BLaER1 (cell line): Measurements from ENCODE around the gene TWNK.
A peak's percentile ranks its signal among the peaks of the same experiment; 100 is the strongest.

ENCODE experiments used
- H3K27ac ChIP-seq: shearing (Covaris generic); formaldehyde crosslinking; 2 replicates; pipeline ENCODE4 v1.8.1; 2022
- H3K27me3 ChIP-seq: shearing (Covaris generic); formaldehyde crosslinking; 2 replicates; pipeline ENCODE4 v1.8.1; 2022
- H3K36me3 ChIP-seq: shearing (Covaris generic); formaldehyde crosslinking; 2 replicates; pipeline ENCODE4 v1.8.1; 2022
- H3K4me1 ChIP-seq: shearing (Covaris generic); formaldehyde crosslinking; 2 replicates; pipeline ENCODE4 v1.8.1; 2022
- H3K4me2 ChIP-seq: shearing (Covaris generic); formaldehyde crosslinking; 2 replicates; pipeline ENCODE4 v1.8.1; 2022
- H3K4me3 ChIP-seq: shearing (Covaris generic); formaldehyde crosslinking; 2 replicates; pipeline ENCODE4 v1.8.1; 2022
- H3K9ac ChIP-seq: shearing (Covaris generic); formaldehyde crosslinking; 2 replicates; pipeline ENCODE4 v1.8.1; 2022
- H3K9me3 ChIP-seq: shearing (Covaris generic); formaldehyde crosslinking; 2 replicates; pipeline ENCODE4 v1.8.1; 2022
- H4K20me1 ChIP-seq: shearing (Covaris generic); formaldehyde crosslinking; 2 replicates; pipeline ENCODE4 v1.8.1; 2022
- Cebpa-rat ChIP-seq: shearing (Covaris generic); IDR thresholded peaks from 2 replicates; pipeline ENCODE4 v1.8.1; 2022

Gene TWNK

DNA sequence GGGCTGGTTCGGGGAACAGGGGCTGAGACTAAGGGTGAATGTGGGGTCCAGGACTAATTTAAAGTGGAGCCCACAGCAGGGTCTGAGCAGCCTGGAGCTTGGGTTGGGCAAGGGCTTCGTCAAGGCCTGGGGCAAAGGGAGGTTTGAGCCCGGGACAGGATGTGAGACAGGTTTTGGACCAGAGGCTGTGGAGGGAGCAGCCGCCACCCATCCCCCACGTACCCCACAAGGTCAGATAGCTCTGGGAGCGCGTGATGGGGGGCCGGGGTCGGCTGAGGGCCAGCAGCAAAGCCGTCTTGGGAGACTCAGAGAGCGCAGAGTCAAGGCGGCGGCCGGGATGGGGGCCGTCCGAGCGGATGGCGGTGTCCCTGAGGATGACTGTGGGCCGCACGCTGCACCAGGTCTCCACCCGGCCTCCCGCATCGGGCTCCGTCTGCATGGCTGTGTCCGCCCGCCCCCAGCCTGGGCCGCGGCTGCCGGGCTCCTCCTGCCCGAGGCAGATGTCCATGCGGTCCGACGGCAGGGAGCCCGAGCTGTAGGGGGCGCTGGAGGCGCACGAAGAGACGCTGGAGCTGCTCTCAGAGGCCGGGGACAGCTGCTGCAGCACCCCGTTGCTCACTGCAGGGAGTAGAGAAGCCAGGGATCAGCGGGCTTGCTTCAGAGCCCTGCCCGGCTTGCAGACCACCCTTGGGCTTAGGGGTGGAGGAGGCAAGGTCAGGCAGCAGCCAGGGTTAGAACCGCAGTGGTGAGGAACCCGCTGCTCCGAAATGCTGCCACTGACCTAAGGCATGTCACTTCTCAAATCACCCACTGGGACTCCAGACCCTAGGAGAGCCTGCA is 31.5 kb downstream of the TWNK start:
- Histone ChIP-seq H3K4me1 (peaks cover 88% of the 10 kb centered on the region), H3K4me2 (peak overlapping the region; percentile 99), H3K27me3 (no peaks in the 10 kb centered on the region), H3K27ac (peak overlapping the region; percentile 95), H4K20me1 (no peaks in the 10 kb centered on the region), H3K9me3 (no peaks in the 10 kb centered on the region), H3K36me3 (no peaks in the 10 kb centered on the region), H3K9ac (peak overlapping the region; percentile 79), H3K4me3 (peak overlapping the region; percentile 63)
- no peak for TF ChIP-seq Cebpa-rat

DNA sequence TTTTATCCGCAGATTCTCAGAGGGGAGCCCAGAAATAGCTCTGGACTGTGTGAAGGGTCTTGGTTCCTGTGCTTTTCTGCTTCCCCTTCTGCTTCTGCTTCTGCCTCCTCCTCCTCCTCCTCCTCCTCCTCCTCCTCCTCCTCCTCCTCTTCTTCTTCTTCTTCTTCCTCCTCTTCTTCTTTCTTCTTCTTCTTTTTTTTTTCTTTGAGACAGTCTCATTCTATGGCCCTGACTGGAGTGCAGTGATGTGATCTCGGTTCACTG is 32.0 kb downstream of the TWNK start:
- no peaks in the 10 kb centered on the region for H4K20me1 ChIP-seq
- TF ChIP-seq Cebpa-rat: no peak
- peak overlapping the region; percentile 99 for H3K4me2 ChIP-seq
- no peaks in the 10 kb centered on the region for H3K9me3 ChIP-seq
- peak overlapping the region; percentile 79 for H3K9ac ChIP-seq
- H3K27me3 ChIP-seq: no peaks in the 10 kb centered on the region
- H3K4me3 ChIP-seq: peak overlapping the region; percentile 63
- H3K36me3 ChIP-seq: no peaks in the 10 kb centered on the region
- peaks cover 83% of the 10 kb centered on the region for H3K4me1 ChIP-seq
- H3K27ac ChIP-seq: peak overlapping the region; percentile 95

DNA sequence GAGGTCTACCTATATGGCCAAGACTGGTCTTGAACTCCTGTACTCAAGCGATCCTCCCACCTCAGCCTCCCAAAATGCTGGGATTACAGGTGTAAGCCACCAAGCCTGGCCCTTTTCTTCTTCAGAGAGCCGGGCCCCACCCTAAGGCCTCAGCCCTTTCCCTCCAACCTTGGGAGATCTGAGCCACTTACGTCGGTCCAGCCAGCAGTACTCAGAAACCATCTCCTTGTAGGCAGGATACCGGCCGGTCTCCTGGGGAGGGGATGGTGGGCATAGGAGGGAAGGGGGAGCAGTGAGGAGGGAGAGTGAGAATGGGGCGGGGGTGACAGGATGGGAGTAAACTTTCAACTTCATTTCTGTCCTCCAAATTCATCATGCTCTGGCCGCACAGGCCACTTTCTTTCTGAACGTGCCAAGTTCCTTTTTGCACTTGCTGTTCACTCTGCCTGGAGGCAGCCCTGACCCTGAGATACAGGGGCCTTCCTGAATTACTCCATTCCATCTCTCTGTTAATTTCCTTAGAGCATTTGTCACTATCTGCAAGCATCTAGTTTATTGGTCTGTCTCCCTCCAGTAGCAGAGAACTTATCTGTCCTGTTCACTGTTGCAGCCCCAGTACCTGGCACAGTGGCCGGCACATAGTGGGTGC is 33.2 kb downstream of the TWNK start:
- Histone ChIP-seq H3K36me3 (no peaks in the 10 kb centered on the region), H3K27ac (no peak overlapping the region), H3K4me2 (0 out of 2 replicates have a peak overlapping the region, but pooled peaks have one; percentile 99), H3K4me3 (no peak overlapping the region), H3K9ac (no peak overlapping the region), H4K20me1 (no peaks in the 10 kb centered on the region), H3K9me3 (no peaks in the 10 kb centered on the region), H3K27me3 (no peaks in the 10 kb centered on the region), H3K4me1 (peaks cover 71% of the 10 kb centered on the region)
- TF ChIP-seq Cebpa-rat: no peak

DNA sequence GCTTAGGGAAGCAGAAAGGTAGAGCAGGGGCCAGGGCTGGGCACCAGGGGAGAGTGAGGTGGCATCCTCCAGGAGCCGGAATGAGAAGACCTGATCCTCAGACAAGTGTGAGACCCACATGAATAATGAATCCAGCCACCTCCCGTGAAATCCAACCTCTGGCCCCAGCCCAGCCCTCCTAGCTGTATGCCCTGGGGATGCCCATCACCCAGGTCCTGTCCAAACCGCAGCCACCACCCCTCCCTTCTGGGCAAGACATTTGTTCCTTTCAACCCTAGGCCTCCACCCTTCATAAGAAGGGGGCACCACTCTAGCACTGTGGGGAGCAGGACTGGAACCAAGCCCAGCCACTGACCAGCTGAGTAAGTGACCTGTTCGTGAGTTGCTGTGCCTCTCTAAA is 33.9 kb downstream of the TWNK start:
- TF ChIP-seq Cebpa-rat: no peak

DNA sequence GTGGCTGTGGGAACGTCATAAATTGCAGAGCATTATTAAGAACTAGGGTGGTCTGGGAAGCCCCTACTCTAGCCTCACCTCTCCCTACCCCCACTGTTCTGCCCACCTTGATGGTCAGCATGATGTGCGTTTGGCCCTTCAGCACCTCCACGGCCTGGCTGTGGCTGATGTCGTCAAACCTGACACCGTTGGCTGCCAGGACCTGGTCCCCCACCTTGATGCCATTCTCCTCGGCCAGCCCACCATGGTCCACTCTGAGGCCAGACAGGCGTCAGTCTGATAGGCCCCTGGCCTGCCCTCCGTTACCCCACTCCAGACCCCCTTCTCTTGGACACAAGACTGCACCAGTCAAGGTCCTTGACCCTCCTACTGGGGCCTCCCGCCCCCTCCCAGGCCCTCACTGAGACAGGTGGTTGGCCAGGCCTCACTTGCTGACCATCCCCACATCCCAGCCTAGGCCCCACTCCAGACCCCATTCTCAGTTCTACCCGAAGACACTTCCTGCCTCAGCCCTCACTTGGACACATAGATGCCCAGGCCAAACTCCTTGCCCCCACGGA is 34.4 kb downstream of the TWNK start:
- no peaks in the 10 kb centered on the region for H3K9me3 ChIP-seq
- no peaks in the 10 kb centered on the region for H3K27me3 ChIP-seq
- no peaks in the 10 kb centered on the region for H3K36me3 ChIP-seq
- no peak overlapping the region for H3K9ac ChIP-seq
- peaks cover 64% of the 10 kb centered on the region for H3K4me1 ChIP-seq
- peak overlapping the region; percentile 60 for H3K4me2 ChIP-seq
- no peak overlapping the region for H3K4me3 ChIP-seq
- TF ChIP-seq Cebpa-rat: no peak
- H3K27ac ChIP-seq: no peak overlapping the region
- H4K20me1 ChIP-seq: no peaks in the 10 kb centered on the region

More for the DNA sequence above, 33.9 kb downstream of the TWNK start:
- Histone ChIP-seq H3K4me1 (peaks cover 64% of the 10 kb centered on the region), H3K4me3 (no peak overlapping the region), H3K27ac (no peak overlapping the region), H3K36me3 (no peaks in the 10 kb centered on the region), H3K4me2 (peak overlapping the region; percentile 60), H3K9ac (no peak overlapping the region), H3K9me3 (no peaks in the 10 kb centered on the region), H4K20me1 (no peaks in the 10 kb centered on the region), H3K27me3 (no peaks in the 10 kb centered on the region)

DNA sequence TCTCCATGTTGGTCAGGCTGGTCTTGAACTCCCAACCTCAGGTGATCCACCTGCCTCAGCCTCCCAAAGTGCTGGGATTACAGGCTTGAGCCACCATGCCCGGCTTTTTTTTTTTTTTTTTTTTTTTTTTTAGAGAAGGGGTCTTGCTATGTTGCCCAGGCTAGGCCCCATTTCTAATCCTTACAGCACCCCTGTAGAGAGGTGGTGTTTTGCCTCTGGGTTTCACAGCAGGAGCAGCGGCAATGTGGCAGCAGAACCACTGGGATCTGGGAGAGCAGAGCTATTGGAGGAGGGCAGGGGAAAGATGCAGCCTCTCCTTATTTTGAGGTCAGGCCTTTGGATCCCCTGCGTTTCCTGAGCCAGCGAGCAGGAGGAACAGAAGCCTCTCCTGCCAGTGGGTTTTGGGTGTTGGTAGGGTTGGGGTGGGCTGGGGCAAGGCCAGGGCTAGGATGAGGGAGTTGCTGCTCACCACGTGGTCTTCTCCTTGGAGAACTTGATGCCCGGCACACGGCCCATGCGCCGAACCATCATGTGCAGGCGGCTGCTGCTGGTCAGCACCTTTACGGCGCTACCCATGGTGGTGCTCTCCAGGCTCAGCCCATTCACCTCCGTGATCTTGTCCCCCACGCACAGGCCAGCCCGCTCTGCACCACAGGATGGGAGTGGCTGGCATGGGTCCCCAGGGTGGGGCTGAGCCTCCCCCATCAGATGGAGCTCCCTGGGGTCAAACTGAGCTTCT is 35.8 kb downstream of the TWNK start:
- Histone ChIP-seq H3K27me3 (no peaks in the 10 kb centered on the region), H4K20me1 (no peaks in the 10 kb centered on the region), H3K27ac (no peak overlapping the region), H3K9me3 (no peaks in the 10 kb centered on the region), H3K4me2 (no peak overlapping the region), H3K36me3 (no peaks in the 10 kb centered on the region), H3K4me3 (no peak overlapping the region), H3K9ac (no peak overlapping the region), H3K4me1 (peaks cover 63% of the 10 kb centered on the region)
- no peak for TF ChIP-seq Cebpa-rat

DNA sequence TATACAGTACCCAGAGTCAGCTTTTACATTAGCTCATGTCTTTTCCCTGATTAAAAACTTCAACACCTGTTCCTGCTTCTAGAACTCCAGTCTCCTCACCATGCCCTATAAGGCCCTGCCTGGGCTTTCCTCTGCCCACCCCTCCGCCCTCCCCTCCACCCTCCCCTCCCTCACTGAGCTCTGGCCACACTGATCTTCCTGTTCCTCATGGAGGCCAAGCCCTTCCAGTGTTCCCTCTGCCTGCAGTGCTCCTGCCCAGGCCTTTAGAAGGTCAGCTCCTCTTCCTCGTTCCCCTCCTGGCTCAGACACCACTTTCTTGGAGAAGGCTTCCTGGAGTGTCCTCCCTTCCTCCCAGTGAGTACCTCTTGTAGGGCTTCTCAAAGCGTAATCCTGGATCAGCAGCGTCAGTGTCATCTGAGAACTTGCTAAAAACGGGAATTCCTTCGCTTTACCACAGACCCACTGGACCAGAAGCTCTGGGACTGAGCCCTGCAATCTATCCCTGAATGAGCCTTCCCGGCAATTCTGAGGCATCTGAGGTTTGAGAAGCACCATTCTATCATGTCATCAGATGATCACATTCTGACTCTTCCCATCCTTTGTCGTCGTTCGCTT is 39.9 kb downstream of the TWNK start:
- no peak overlapping the region for H3K27ac ChIP-seq
- no peak overlapping the region for H3K9ac ChIP-seq
- H3K4me3 ChIP-seq: no peak overlapping the region
- TF ChIP-seq Cebpa-rat: no peak
- H3K27me3 ChIP-seq: no peaks in the 10 kb centered on the region
- no peaks in the 10 kb centered on the region for H4K20me1 ChIP-seq
- H3K9me3 ChIP-seq: no peaks in the 10 kb centered on the region
- no peaks in the 10 kb centered on the region for H3K36me3 ChIP-seq
- H3K4me2 ChIP-seq: peak overlapping the region; percentile 30; the same call in 1 of the 2 replicates
- H3K4me1 ChIP-seq: peaks cover 52% of the 10 kb centered on the region

DNA sequence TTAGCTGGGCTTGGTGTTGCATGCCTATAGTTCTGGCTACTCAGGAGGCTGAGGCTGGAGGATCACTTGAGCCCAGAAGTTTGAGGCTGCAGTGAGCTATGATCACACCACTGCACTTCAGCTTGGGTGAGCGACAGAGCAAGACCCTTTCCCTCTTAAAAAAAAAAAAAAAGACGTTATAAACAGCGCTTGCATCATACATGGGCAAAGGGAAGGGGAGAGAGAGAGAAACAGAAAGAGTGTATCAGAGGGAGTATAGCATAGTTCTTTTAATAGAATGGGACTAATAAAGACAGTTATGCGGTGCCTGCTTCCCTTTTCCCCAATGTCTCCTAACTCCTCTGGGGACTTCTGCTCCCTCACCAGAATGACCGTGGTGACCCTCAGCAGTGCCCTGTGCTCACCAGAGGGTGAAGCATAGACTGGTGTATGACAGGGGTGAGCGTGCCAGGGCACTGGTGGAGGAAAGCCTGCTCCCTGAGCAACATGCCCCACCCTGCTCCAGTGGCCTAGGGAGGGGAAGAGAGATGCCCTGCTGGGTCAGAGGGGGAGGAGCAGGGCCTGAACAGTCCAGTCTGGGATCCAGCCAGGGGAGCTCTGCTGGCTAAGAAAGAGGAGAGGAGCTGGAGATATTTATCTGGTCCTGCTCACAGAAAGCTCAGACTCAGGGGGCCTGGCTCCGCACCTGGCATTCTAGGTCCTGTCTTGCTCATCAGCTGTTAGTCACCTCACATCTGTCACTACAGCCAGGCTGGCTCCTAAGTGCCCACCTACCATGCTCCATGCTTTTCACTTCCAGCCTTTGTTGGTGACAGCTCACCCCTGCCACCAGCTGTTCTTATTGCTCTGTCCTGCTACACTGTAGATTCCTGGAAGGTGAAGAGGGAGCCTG is 41.3 kb downstream of the TWNK start:
- H3K27ac ChIP-seq: peak overlapping the region; percentile 64
- peak overlapping the region; percentile 67; the same call in 1 of the 2 replicates for H3K9ac ChIP-seq
- no peaks in the 10 kb centered on the region for H3K9me3 ChIP-seq
- no peak overlapping the region for H3K4me3 ChIP-seq
- peak; percentile 60; the same call in 1 of the 2 replicates for TF ChIP-seq Cebpa-rat
- peaks cover 58% of the 10 kb centered on the region for H3K4me1 ChIP-seq
- H3K36me3 ChIP-seq: no peaks in the 10 kb centered on the region
- H3K4me2 ChIP-seq: peak overlapping the region; percentile 93
- peaks cover 9% of the 10 kb centered on the region; the same call in 1 of the 2 replicates for H4K20me1 ChIP-seq
- H3K27me3 ChIP-seq: no peaks in the 10 kb centered on the region
